HEK293T (cell line): ENCODE measurements around the gene CST4.
"Not testable (repeated sequence)": the region's sequence is repeated elsewhere in the genome, so short reads cannot be mapped to it uniquely, and the experiment has no call there.

Source experiments
- CTCF ChIA-PET: fragments of 350-600 bp; formaldehyde crosslinking; extraction: SDS; loops from one replicate; lab custom pipeline; 2021; ENCODE audit warnings: antibody characterized with exemption, inconsistent platforms; lab: Yijun Ruan, JAX
- POLR2A ChIA-PET: fragments of 350-600 bp; formaldehyde crosslinking; extraction: SDS; loops from one replicate; lab custom pipeline; 2020; ENCODE audit warnings: antibody characterized with exemption, inconsistent platforms; lab: Yijun Ruan, JAX
- DNase-seq: peaks from one replicate; pipeline ENCODE4 v3.0.0; 2012; ENCODE audit warnings: mixed read lengths; ENCODE audit errors: extremely low spot score
- ARNT ChIP-seq: fragments of 450-650 bp; IDR thresholded peaks from 2 replicates; pipeline ENCODE4 v1.6.1; 2017; ENCODE audit warnings: mild to moderate bottlenecking
- BHLHE40 ChIP-seq: fragments of 450-650 bp; IDR thresholded peaks from 2 replicates; pipeline ENCODE4 v1.6.1; 2016; ENCODE audit warnings: mild to moderate bottlenecking, moderate library complexity, borderline replicate concordance
- CTBP1 ChIP-seq: fragments of 450-650 bp; IDR thresholded peaks from 2 replicates; pipeline ENCODE4 v1.6.1; 2016; ENCODE audit warnings: borderline replicate concordance
- ELF4 ChIP-seq: fragments of 450-650 bp; IDR thresholded peaks from 2 replicates; pipeline ENCODE4 v1.6.1; 2017; ENCODE audit warnings: antibody characterized with exemption
- FOXA1 ChIP-seq: fragments of 450-650 bp; IDR thresholded peaks from 2 replicates; pipeline ENCODE4 v1.6.1; 2016; ENCODE audit warnings: mild to moderate bottlenecking
- FOXK2 ChIP-seq: fragments of 450-650 bp; IDR thresholded peaks from 2 replicates; pipeline ENCODE4 v1.6.1; 2016; ENCODE audit warnings: mild to moderate bottlenecking
- FOXM1 ChIP-seq: fragments of 450-650 bp; IDR thresholded peaks from 2 replicates; pipeline ENCODE4 v1.6.1; 2017; ENCODE audit warnings: mild to moderate bottlenecking, borderline replicate concordance
- HDGF ChIP-seq: fragments of 450-650 bp; IDR thresholded peaks from 2 replicates; pipeline ENCODE4 v1.6.1; 2017; ENCODE audit warnings: antibody characterized with exemption, borderline replicate concordance
- L3MBTL2 ChIP-seq: fragments of 450-650 bp; conservative IDR thresholded peaks from 2 replicates; pipeline ENCODE4 v1.6.1; 2016; ENCODE audit warnings: mild to moderate bottlenecking
- LEF1 ChIP-seq: fragments of 450-650 bp; IDR thresholded peaks from 2 replicates; pipeline ENCODE4 v1.6.1; 2017; ENCODE audit warnings: mild to moderate bottlenecking, borderline replicate concordance
- NFRKB ChIP-seq: fragments of 450-650 bp; IDR thresholded peaks from 2 replicates; pipeline ENCODE4 v1.6.1; 2016; ENCODE audit warnings: mild to moderate bottlenecking, moderate library complexity
- PKNOX1 ChIP-seq: fragments of 450-650 bp; IDR thresholded peaks from 2 replicates; pipeline ENCODE4 v1.6.1; 2016
- SP1 ChIP-seq: fragments of 450-650 bp; IDR thresholded peaks from 2 replicates; pipeline ENCODE4 v1.6.1; 2017
- SUZ12 ChIP-seq: fragments of 450-650 bp; IDR thresholded peaks from 2 replicates; pipeline ENCODE4 v1.6.1; 2016; ENCODE audit warnings: mild to moderate bottlenecking
- TARDBP ChIP-seq: fragments of 450-650 bp; IDR thresholded peaks from 2 replicates; pipeline ENCODE4 v1.6.1; 2016
- ZNF384 ChIP-seq: fragments of 450-650 bp; IDR thresholded peaks from 2 replicates; pipeline ENCODE4 v1.6.1; 2016

Gene CST4

GRCh38 chr20:23691675-23692074 lies 2.8 kb upstream of the CST4 start:
- POLR2A ChIA-PET: no interaction called here
- CTCF ChIA-PET: no interaction called here
- no peak for TF ChIP-seq NFRKB
- no peak for TF ChIP-seq HDGF
- TF ChIP-seq LEF1: no peak
- no peak for TF ChIP-seq FOXK2
- no peak for DNase-seq

DNA sequence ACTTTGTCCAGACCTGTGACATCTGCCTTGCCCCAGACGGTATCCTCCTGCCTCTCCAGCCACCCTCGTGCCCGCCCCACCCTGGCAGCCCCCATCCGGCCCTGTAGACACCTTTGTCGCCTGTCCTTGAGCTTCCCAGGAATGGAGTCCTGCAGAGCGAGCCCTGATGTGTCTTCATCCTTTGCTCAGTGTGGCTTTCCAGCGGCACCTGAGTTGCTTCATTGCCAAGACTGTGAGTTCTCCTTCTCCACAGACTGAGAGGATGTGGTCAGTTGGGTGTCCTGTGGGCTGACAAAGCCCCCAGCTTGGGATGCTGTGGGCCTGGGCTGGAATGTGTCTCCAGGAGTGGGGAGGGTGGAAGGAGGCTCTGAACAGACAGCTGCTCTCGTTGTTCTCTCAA lies 1.7 kb upstream of the CST4 start:
- POLR2A ChIA-PET: no interaction called here

GRCh38 chr20:23689399-23689690 lies 507 bp upstream of the CST4 start:
- TF ChIP-seq ZNF384 (no peak), CTBP1 (no peak), PKNOX1 (no peak), FOXA1 (no peak), SUZ12 (no peak), SP1 (no peak), LEF1 (no peak), HDGF (no peak), ELF4 (no peak), FOXM1 (no peak), L3MBTL2 (no peak), NFRKB (no peak)
- CTCF ChIA-PET: interaction anchor here (0.6 kb wide), 1 partner anchor 414 kb away, joined by 4 read pairs; no protein-coding TSS in a partner anchor
- no peak for DNase-seq
- POLR2A ChIA-PET: interaction anchor here (0.6 kb wide), 1 partner anchor 454 kb away, joined by 3 read pairs; no protein-coding TSS in a partner anchor

More for the DNA sequence above, 1.7 kb upstream of the CST4 start:
- DNase-seq: no peak
- TF ChIP-seq LEF1: no peak
- TF ChIP-seq ELF4: no peak
- no peak for TF ChIP-seq FOXM1
- no peak for TF ChIP-seq ARNT
- TF ChIP-seq FOXK2: no peak
- no peak for TF ChIP-seq CTBP1
- TF ChIP-seq NFRKB: no peak
- TF ChIP-seq FOXA1: no peak
- TF ChIP-seq SUZ12: no peak
- TF ChIP-seq ZNF384: no peak
- TF ChIP-seq BHLHE40: no peak
- no peak for TF ChIP-seq L3MBTL2
- CTCF ChIA-PET: no interaction called here

GRCh38 chr20:23687986-23688385 lies 852 bp downstream of the CST4 start:
- ChIA-PET CTCF (no interaction called here), POLR2A (no interaction called here)
- DNase-seq: no peak
- TF ChIP-seq CTBP1 (no peak), ZNF384 (no peak), PKNOX1 (no peak), NFRKB (no peak), FOXM1 (no peak), HDGF (no peak), SP1 (no peak), L3MBTL2 (no peak), ELF4 (no peak), BHLHE40 (no peak), FOXA1 (no peak), LEF1 (no peak)

- ChIA-PET CTCF (no interaction called here), POLR2A (no interaction called here)
- TF ChIP-seq PKNOX1 (no peak), SUZ12 (no peak), FOXM1 (no peak), ZNF384 (no peak), L3MBTL2 (no peak), ELF4 (no peak), FOXA1 (no peak), BHLHE40 (no peak), HDGF (no peak), NFRKB (no peak), FOXK2 (no peak), SP1 (no peak)
- DNase-seq: no peak
These were observed 2.6 kb downstream of the CST4 start for GRCh38 chr20:23686046-23686750.

GRCh38 chr20:23685529-23685896 lies 3.3 kb downstream of the CST4 start:
- CTCF ChIA-PET, POLR2A ChIA-PET, DNase-seq: not testable (repeated sequence)

- ChIA-PET CTCF (no interaction called here), POLR2A (no interaction called here)
- TF ChIP-seq NFRKB (no peak), TARDBP (no peak), SP1 (no peak), ZNF384 (no peak), LEF1 (no peak), FOXK2 (no peak), FOXA1 (no peak), BHLHE40 (no peak), ELF4 (no peak), ARNT (no peak), CTBP1 (no peak), PKNOX1 (no peak), SUZ12 (no peak), HDGF (no peak), FOXM1 (no peak), L3MBTL2 (no peak)
- no peak for DNase-seq
These were observed 4.6 kb downstream of the CST4 start for GRCh38 chr20:23684261-23684660.
